ENCODE data around the gene TXNDC12.

Gene TXNDC12

DNA sequence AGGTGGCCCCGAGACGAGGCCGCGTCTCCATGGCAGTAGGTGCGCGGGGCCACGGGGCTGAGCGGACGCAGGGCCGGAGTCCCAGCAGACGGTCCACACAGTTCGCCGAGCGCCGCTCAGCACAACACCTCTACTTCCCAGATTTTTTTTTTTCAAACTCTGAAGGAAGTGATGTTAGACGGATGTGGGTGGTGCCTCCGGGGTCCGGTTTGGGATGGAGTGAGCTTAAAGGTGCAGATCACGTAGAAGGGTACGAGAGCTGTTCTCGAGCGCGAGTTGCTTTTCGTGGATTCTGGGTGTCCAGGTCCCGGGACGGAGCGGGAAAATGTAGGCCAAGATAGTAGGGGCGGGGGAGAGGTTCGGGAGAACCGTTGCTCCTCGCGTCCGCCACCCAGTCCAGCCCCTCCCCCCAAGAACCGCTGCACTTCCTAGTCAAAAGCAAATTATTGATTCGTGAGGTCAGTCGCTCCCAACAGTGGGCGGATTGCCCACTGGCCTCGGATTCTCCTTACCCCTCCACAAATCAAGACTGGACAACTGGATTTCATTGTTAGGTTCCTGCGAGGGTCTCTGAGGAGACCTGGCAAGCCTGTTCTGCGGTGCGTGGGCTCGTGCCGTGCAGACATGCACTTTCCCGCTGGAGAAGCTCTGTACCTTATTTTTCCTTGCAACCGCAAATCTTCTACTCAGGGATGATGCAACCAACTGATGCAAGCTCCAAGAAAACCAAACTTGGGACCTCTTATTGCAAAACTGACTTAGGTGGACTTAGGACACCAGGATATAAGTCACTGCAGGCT lies at the start of gene TXNDC12:
TSS of gene TXNDC12 (minus strand) at position 126 of the 800 bp plus-strand sequence. CDS start at position 31, 95 bp downstream.
- H3K4me1 ChIP-seq (ENCODE audit: control insufficient read depth, insufficient read depth, low read length), result peaks cover 11% of the 10 kb centered on the region; the same call in 1 of the 2 replicates
- TF ChIP-seq ZNF391 (tag by site-specific recombination; IDR thresholded peaks at IDR 0.05; ENCODE audit: borderline replicate concordance, low read depth) (no peak), GLIS1 (tag by site-specific recombination; IDR thresholded peaks at IDR 0.05) (0 out of 2 replicates have a peak, but pooled peaks have one; percentile 30), ZNF473 (tag by site-specific recombination; IDR thresholded peaks at IDR 0.05) (no peak), ZNF184 (tag by site-specific recombination; IDR thresholded peaks at IDR 0.05) (no peak), ZNF488 (tag by site-specific recombination; IDR thresholded peaks at IDR 0.05) (no peak), KLF10 (tag by site-specific recombination; IDR thresholded peaks at IDR 0.05) (no peak; the same call in 1 of the 2 replicates), ZBTB17 (tag by site-specific recombination; IDR thresholded peaks at IDR 0.05) (peak; percentile 89), ZNF626 (tag by site-specific recombination; IDR thresholded peaks at IDR 0.05) (no peak), ZBTB48 (tag by site-specific recombination; IDR thresholded peaks at IDR 0.05) (no peak), ZNF768 (tag by site-specific recombination; IDR thresholded peaks at IDR 0.05) (no peak; the same call in 1 of the 2 replicates), ZNF114 (tag by site-specific recombination; IDR thresholded peaks at IDR 0.05) (no peak), PRDM10 (tag by site-specific recombination; IDR thresholded peaks at IDR 0.05) (peak; percentile 24; the same call in 1 of the 2 replicates), ZSCAN18 (tag by site-specific recombination; IDR thresholded peaks at IDR 0.05) (no peak), ZNF335 (tag by site-specific recombination; conservative IDR thresholded peaks at IDR 0.05) (peak; percentile 45; the same call in 1 of the 2 replicates), GFI1B (tag by site-specific recombination; IDR thresholded peaks at IDR 0.05) (peak; percentile 36; the same call in 1 of the 2 replicates), ZSCAN30 (tag by site-specific recombination; IDR thresholded peaks at IDR 0.05) (peak; percentile 47; the same call in 1 of the 2 replicates), ZNF654 (tag by site-specific recombination; IDR thresholded peaks at IDR 0.05; ENCODE audit: low read depth) (no peak), ZNF660 (tag by site-specific recombination; IDR thresholded peaks at IDR 0.05) (no peak), ZNF610 (tag by site-specific recombination; IDR thresholded peaks at IDR 0.05; ENCODE audit: borderline replicate concordance) (peak; percentile 96)
- TF ChIP-seq, protein P1, sequence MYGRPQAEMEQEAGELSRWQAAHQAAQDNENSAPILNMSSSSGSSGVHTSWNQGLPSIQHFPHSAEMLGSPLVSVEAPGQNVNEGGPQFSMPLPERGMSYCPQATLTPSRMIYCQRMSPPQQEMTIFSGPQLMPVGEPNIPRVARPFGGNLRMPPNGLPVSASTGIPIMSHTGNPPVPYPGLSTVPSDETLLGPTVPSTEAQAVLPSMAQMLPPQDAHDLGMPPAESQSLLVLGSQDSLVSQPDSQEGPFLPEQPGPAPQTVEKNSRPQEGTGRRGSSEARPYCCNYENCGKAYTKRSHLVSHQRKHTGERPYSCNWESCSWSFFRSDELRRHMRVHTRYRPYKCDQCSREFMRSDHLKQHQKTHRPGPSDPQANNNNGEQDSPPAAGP (tag by site-specific recombination; IDR thresholded peaks at IDR 0.05), result peak; percentile 79
- TF ChIP-seq, protein P2, sequence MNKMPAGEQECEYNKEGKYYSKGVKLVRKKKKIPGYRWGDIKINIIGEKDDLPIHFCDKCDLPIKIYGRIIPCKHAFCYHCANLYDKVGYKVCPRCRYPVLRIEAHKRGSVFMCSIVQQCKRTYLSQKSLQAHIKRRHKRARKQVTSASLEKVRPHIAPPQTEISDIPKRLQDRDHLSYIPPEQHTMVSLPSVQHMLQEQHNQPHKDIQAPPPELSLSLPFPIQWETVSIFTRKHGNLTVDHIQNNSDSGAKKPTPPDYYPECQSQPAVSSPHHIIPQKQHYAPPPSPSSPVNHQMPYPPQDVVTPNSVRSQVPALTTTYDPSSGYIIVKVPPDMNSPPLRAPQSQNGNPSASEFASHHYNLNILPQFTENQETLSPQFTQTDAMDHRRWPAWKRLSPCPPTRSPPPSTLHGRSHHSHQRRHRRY (tag by site-specific recombination; IDR thresholded peaks at IDR 0.05), result no peak
- TF ChIP-seq, protein P3, sequence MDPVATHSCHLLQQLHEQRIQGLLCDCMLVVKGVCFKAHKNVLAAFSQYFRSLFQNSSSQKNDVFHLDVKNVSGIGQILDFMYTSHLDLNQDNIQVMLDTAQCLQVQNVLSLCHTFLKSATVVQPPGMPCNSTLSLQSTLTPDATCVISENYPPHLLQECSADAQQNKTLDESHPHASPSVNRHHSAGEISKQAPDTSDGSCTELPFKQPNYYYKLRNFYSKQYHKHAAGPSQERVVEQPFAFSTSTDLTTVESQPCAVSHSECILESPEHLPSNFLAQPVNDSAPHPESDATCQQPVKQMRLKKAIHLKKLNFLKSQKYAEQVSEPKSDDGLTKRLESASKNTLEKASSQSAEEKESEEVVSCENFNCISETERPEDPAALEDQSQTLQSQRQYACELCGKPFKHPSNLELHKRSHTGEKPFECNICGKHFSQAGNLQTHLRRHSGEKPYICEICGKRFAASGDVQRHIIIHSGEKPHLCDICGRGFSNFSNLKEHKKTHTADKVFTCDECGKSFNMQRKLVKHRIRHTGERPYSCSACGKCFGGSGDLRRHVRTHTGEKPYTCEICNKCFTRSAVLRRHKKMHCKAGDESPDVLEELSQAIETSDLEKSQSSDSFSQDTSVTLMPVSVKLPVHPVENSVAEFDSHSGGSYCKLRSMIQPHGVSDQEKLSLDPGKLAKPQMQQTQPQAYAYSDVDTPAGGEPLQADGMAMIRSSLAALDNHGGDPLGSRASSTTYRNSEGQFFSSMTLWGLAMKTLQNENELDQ (tag by site-specific recombination; IDR thresholded peaks at IDR 0.05; ENCODE audit: low read depth), result no peak
- TF ChIP-seq, protein P4, sequence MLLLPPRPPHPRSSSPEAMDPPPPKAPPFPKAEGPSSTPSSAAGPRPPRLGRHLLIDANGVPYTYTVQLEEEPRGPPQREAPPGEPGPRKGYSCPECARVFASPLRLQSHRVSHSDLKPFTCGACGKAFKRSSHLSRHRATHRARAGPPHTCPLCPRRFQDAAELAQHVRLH (tag by site-specific recombination; IDR thresholded peaks at IDR 0.05), result peak; percentile 38; the same call in 1 of the 2 replicates
- TF ChIP-seq, protein P5, sequence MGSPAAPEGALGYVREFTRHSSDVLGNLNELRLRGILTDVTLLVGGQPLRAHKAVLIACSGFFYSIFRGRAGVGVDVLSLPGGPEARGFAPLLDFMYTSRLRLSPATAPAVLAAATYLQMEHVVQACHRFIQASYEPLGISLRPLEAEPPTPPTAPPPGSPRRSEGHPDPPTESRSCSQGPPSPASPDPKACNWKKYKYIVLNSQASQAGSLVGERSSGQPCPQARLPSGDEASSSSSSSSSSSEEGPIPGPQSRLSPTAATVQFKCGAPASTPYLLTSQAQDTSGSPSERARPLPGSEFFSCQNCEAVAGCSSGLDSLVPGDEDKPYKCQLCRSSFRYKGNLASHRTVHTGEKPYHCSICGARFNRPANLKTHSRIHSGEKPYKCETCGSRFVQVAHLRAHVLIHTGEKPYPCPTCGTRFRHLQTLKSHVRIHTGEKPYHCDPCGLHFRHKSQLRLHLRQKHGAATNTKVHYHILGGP (tag by site-specific recombination; IDR thresholded peaks at IDR 0.05), result no peak

More for the DNA sequence above, at the start of gene TXNDC12:
- no peaks in the 10 kb centered on the region for H3K9me3 ChIP-seq (ENCODE audit: control insufficient read depth, insufficient read depth, low read depth, low read length)
- peak within 1 kb of the TSS; percentile 84 for H3K27ac ChIP-seq (ENCODE audit: extremely low read depth, low read depth, low read length)
- ChIA-PET POLR2A (interaction anchor here (0.5 to 3.1 kb wide), 13 partner anchors 12 to 498 kb away, joined by 3 to 30 read pairs (median 4); partner anchors contain the start of genes CC2D1B, KTI12, ORC1 and PRPF38A), CTCF (interaction anchor here (0.6 kb wide), 1 partner anchor 45 kb away, joined by 3 read pairs; no protein-coding TSS in a partner anchor)
- peaks cover 7 to 29% of the 10 kb centered on the region in 2 experiments for H3K36me3 ChIP-seq (ENCODE audit: control insufficient read depth in 2 of 2, insufficient read depth in 1 of 2, low read length in 2 of 2)
- H3K4me3 ChIP-seq (ENCODE audit: low read depth, low read length), result peak within 1 kb of the TSS; percentile 91
